K562 (cell line): ENCODE measurements around the gene HOXA11.

ENCODE experiments used
- HDAC6 ChIP-seq: IDR thresholded peaks from 2 replicates; pipeline ENCODE4 v1.6.1; 2012; ENCODE audit warnings: low read depth, mild to moderate bottlenecking, control low read depth, inconsistent platforms, low read length, moderate library complexity
- NR3C1 ChIP-seq: sonication (generic); formaldehyde crosslinking; IDR thresholded peaks from 2 replicates; pipeline ENCODE4 v1.8.1; 2022; ENCODE audit warnings: missing genetic modification reagents
- POLR3G ChIP-seq: IDR thresholded peaks from 2 replicates; pipeline ENCODE4 v1.6.1; 2011; ENCODE audit not compliant: insufficient read length, insufficient replicate concordance; ENCODE audit errors: extremely low read depth

- TF ChIP-seq NR3C1 (CRISPR knock-in tag) (no peak), HDAC6 (no peak), POLR3G (no peak)
These were observed 12.7 kb downstream of the HOXA11 start for GRCh38 chr7:27172315-27172774.
